Activated CD8-positive, alpha-beta memory T cell treated with anti-CD3 and anti-CD28 coated beads, Interleukin-2, amount 50 U/mL, for 24 hours (primary cell): ENCODE measurements around the gene CYB5A.

ENCODE experiments used
- DNase-seq: peaks from one replicate; pipeline ENCODE4 v3.0.0-alpha.2; 2020; ENCODE audit errors: extremely low read depth

CYB5A gene

DNA sequence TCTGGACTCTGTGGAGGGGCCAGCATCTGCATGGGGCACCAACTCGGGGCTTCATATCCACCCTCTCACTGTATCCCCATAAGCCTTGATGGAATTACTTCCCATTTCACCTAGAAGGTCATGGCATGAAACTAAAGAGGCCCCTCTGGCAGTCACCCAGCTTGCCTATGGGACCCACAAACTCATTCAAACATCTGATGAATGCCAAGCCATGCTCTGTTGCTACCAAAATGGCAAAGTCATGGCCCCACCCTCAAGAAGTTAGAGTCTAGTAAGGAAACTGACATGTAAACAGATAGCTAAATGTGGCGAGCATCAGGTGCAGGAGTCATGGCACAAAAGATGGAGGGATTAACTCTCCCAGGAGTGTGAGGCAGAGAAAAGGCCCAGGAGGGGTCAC lies 14.5 kb downstream of the CYB5A start:
- no peak for DNase-seq

DNA sequence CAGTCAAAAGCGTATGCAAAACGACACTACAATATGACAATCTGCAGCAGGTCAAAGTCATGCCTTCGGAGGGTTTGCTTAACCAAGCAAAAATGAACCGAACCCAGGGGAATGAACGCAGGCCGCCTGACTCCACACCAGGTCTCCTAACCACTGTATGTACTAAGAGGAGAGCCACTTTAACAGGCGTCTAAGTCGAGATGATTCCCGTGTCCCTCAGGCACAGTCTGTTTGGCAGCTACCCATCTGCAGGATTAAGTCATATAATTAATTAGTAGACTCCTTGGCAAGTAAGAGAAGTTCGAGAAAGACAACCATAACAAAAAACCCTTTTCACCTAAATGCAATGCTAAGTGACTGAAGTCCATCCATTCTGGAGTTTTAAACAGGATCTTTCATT lies 15.2 kb downstream of the CYB5A start:
- DNase-seq, result no peak

DNA sequence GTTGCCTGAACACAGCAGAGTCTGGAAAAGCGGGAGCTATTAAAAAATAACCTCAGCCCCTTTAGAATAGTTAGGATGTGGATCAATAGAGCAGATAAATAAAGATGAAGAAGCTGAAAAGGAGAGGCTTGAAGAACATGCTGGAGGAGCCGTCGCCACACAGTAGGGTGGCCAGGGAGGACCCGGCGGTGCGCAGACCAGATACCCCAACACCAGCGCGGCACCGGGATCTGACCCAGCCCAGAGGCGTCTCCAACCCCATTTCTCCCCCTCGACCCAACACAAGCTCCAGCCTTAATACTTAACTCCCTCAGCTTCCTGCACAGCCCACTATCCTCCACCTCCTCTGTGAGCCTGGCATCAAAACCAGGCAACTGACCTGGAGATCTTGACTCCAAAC lies 16.0 kb downstream of the CYB5A start:
- DNase-seq, result no peak

- DNase-seq, result no peak
Measured at GRCh38 chr18:74274700-74275099, 17.1 kb downstream of the CYB5A start.

DNA sequence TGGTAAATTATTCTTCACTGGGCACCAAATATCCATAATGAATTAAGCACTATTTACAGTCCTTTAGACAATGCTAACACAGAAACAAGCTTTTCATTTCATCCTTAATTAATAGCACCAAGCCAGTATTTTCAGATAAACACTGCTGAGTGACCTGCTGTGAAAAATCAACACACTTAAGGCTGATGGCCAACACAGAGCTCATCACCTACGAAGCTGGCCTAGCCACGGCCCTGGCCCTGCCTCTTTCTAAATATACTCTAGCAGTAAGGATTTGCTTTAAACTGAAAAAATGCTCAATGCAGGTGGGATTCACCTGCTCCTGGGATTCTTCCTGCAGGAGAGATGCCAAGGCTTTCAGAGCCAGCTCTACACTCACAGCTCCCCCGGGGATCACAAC lies 18.4 kb downstream of the CYB5A start:
- no peak for DNase-seq

DNA sequence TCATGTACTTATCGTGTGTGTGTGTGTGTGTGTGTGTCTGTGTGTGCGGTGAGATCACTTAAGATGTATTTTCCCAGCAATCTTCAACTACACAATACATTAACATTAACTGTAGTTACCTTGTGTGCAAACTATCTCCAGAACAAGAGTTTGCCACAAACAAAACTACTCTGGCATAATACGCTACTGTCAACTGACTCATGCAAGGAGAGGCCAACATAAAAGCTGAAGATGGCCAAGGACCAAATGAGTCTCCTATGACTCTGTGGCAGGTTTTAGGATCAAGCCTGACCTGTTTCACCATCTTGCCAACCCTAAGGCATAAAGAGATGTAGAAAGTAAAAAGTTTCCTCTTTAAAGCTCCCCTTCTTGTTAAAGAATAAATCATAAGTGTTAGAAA lies 20.1 kb downstream of the CYB5A start:
- DNase-seq, result no peak

GRCh38 chr18:74268933-74269620 lies 22.7 kb downstream of the CYB5A start:
- DNase-seq, result no peak

DNA sequence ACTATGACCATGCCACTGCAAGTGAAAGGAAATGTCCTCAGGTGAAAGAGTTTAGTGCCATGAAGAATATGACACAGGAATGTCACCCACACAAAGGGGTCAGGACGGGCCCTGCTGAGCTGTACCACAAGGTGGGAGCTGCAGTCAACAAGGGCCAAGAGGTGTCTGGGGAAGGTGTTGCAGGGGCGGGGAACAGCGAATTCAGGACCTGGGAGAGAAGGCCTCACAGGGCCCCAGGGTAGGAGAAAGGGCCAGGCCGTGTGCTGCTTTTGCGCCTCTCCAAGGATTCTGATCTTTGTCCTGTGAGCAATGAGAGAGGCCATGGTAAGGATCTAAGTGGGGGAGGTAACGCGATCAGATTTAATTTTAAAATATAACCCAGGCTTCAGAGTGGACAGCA lies 23.6 kb downstream of the CYB5A start:
- DNase-seq, result no peak

GRCh38 chr18:74266161-74266560 lies 25.6 kb downstream of the CYB5A start:
- DNase-seq, result no peak

GRCh38 chr18:74265546-74266098 lies 26.1 kb downstream of the CYB5A start:
- DNase-seq, result no peak

DNA sequence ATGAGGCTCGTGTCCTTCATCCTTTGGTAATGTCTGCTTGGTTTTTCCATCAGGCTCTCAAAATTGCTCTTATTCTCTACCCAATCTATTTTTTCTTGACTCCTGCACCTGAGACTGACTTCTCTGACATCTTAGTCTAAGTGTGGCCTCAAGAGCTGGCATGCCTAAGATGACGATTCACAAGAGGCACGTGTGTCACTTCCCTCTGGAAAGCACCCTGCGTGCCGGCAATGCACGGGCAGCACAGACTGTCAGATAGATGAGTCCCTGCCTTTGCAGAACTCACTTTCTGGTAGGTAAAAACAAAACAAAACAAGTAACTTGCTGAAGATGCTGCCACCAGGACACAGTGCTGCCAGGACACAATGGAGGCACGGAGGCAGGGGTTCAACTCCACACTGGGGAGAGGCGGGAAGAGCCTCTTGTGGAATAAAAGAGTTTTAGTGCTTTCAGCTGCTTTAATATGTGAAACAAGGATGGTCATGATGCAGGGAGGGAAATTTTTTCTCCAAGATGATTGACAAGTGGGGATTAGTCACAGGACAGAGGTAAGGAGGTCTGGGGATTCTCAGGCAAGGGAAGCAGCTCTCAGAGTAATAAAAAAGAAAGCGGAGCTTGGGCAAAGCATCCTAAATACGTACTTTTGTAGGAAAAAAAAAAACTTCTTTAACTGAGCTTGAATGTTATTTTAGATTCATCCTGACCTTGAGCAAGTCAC lies 27.3 kb downstream of the CYB5A start:
- DNase-seq, result no peak

DNA sequence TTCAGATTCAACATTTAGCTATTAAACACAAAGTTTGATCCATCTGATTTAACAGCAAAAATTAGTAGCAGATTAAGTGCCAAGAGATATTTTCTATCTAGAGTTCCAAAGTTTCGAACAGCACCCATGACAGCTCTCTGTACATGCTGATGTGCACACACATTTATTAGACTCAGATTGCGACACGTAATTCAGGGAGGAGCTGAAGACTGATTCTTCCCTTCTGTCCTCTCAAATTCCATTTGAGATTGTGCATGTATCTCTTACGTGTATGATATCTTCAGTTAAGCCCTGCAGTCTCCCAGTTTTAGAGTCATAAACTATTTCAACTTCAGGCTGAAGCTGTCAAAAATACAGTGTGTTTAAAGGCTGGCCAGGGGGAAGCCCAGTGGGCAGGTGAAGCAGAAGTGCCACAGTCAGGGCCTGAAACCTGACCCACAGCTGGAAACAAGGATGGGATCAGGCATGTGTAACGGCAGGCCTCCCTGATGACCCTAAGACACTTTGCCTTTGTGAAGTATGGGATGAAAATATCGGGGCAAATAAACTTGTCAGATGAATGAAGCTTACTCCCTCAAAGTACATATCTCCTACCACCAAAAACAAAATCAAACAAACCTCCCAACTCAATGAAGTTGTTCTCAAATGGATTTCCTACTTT lies 30.6 kb downstream of the CYB5A start:
- DNase-seq, result no peak

GRCh38 chr18:74259347-74259746 lies 32.4 kb downstream of the CYB5A start:
- no peak for DNase-seq

GRCh38 chr18:74257083-74257482 lies 34.7 kb downstream of the CYB5A start:
- DNase-seq, result no peak

DNA sequence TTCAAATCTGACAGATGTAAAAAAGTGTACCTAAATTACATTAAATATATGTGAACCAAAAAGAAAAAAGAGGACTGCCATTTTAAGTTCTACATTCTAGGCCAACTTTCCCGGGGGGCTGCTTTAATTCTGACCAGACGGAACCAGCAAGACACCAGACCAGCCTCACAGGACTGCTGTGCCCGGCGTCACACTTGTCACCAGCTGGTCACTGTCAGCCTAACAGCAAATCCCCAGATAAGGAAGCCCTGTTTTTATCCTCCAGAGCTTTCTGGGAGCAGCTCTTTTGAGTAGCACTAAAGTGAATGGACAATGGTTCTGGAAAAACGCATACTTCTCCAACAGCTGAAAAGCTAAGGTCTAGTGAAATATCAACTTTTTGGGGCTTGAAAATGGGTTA lies 35.6 kb downstream of the CYB5A start:
- no peak for DNase-seq

DNA sequence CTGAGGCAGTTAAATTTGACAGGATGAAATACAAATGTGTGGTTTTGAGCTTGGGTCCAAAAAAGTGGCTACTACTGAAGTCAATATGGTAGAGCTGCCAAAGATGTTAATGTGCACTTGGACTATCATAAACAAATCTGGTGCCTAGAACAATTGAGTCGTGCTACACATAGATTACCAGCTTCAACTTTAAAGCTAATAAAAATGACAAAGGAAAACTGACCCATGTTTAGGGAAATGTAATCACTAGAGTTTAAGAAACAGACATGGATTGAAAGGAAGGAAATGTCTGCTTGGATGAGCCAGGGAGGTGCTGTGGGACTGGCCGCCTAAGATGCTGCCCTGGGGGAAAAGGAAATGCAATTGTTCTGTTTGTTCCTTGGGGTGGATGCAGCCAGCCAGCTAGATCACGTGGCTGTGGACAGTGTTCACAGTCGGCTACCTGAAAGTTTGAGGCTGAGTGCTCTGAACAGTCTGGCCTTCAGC lies 36.6 kb downstream of the CYB5A start:
- DNase-seq, result no peak

DNA sequence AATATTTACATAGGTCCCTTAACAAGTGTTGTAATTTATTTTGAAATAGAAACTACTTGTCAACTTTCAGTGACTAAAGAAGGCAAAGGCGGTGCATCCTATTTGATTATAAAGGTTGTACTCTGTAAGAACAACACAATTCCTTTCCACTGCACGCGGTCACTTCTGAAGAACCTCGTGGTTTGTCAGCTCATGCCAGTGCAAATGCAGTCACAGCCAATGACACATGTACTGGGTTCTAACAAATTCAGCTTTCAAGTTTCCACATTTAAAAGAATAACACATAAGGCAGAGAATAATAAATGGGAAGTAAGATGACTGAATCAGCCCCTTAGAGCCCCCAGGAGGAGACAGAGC lies 39.7 kb downstream of the CYB5A start:
- no peak for DNase-seq

DNA sequence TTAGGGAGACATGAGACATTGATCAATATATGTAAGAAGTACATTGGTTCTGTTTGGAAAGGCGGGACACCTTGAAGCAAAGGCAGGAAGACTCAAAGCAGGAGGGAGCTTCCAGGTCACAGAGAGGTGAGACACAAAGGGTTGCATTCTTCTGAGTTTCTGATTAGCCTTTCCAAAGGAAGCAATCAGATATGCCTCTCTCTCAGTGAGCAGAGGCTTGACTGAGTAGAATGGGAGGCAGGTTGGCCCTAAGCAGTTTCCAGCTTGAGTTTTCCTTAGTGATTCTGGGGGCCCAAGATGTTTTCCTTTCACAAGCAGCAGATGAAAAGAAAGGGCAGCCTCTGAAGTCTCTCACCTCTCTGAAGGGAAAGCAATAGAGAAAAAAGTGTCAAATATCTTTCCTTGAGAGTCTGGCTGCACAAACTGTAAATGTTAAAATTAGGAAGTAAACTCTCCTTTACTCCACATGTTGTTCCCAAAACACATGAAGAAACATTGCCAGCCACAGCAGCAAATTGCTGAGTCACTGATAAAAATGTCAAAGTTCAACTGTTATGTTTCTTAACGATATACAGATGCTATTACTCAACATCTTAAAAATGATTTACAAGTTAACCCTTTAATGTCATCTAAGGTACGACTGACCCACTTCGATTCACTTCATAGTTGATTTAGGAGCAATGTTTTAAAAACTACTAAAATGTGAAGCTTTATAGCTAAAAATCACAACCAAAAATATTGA lies 40.3 kb downstream of the CYB5A start:
- DNase-seq, result no peak

DNA sequence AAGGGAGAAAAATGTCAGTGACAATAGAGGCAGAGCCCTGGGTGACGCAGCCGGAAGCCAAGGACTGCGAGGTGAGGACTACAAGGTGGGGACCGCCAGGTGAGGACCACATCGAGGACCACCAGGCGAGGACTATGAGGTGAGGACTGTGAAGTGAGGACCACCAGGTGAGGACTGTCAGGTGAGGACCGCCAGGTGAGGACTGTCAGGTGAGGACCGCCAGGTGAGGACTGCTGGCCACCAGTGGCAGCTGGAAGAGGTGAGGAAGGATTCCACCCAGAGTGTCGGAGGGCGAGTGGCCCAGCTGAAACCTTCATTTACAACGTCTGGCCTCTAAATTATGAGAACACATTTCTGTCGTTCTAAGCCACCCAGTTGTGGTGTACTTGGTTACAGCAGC lies 41.6 kb downstream of the CYB5A start:
- DNase-seq, result no peak

- no peak for DNase-seq
Measured at GRCh38 chr18:74249181-74249968, 42.4 kb downstream of the CYB5A start.

GRCh38 chr18:74248595-74248994 lies 43.2 kb downstream of the CYB5A start:
- no peak for DNase-seq
